Activated CD4-positive, alpha-beta memory T cell treated with anti-CD3 and anti-CD28 coated beads for 36 hours (primary cell): ENCODE measurements around the gene CTNNBIP1. TPM values are rescaled to one million over a fixed set of nuclear protein-coding genes. Genes with fewer than 3 reads are reported as not detected.
"Not testable (repeated sequence)": the region's sequence is repeated elsewhere in the genome, so short reads cannot be mapped to it uniquely, and the experiment has no call there.

Experiments used
- CTCF ChIA-PET: fragments of 350-600 bp; sonication (Branson Sonifier 250); formaldehyde crosslinking; loops from one replicate; lab custom pipeline; 2021; ENCODE audit warnings: antibody characterized with exemption, inconsistent platforms; lab: Charles Lee
- POLR2A ChIA-PET: fragments of 350-600 bp; sonication (Branson Sonifier 250); formaldehyde crosslinking; loops from one replicate; lab custom pipeline; 2021; ENCODE audit warnings: antibody characterized with exemption; lab: Charles Lee
- DNase-seq: peaks from one replicate; pipeline ENCODE4 v3.0.0-alpha.2; 2020
- H3K27ac Mint-ChIP-seq: one replicate; pipeline ENCODE4 v1.8.0; 2021; ENCODE audit warnings: mixed read lengths
- H3K27me3 Mint-ChIP-seq: one replicate; pipeline ENCODE4 v1.8.0; 2021; ENCODE audit warnings: mixed read lengths
- H3K36me3 Mint-ChIP-seq: one replicate; pipeline ENCODE4 v1.8.0; 2021; ENCODE audit warnings: mixed read lengths
- H3K4me1 Mint-ChIP-seq: one replicate; pipeline ENCODE4 v1.8.0; 2021; ENCODE audit warnings: low read depth, mixed read lengths
- H3K4me3 Mint-ChIP-seq: one replicate; pipeline ENCODE4 v1.8.0; 2021; ENCODE audit warnings: mild to moderate bottlenecking, mixed read lengths
- H3K9me3 Mint-ChIP-seq: one replicate; pipeline ENCODE4 v1.8.0; 2021; ENCODE audit warnings: mixed read lengths
- intact Hi-C: fragments of 100-400 bp; cut with micrococcal nuclease; formaldehyde crosslinking; loops from one replicate; pipeline ENCODE4 v1.15.1; 2023
- total RNA-seq, 2 experiments: library from RNA; stranded (reverse); gene quantifications; one replicate each; pipeline ENCODE4 v1.2.3, GENCODE V29; 2021

Gene CTNNBIP1
- total RNA-seq, 2 experiments from 2014 or later: 11.0 to 13.2 TPM

- Mint-ChIP-seq H3K27me3 (no peaks in the 10 kb centered on the region), H3K36me3 (no peaks in the 10 kb centered on the region), H3K4me3 (no peak overlapping the region), H3K27ac (no peak overlapping the region), H3K9me3 (no peaks in the 10 kb centered on the region), H3K4me1 (peaks cover 27% of the 10 kb centered on the region)
- no peak for DNase-seq
- ChIA-PET POLR2A (no interaction called here), CTCF (interaction anchor here (0.7 kb wide), 1 partner anchor 71 kb away, joined by 3 read pairs; no protein-coding TSS in a partner anchor)
- intact Hi-C loops: no loop called here
These were observed 98.7 kb downstream of the CTNNBIP1 start for GRCh38 chr1:9811239-9811966.

DNA sequence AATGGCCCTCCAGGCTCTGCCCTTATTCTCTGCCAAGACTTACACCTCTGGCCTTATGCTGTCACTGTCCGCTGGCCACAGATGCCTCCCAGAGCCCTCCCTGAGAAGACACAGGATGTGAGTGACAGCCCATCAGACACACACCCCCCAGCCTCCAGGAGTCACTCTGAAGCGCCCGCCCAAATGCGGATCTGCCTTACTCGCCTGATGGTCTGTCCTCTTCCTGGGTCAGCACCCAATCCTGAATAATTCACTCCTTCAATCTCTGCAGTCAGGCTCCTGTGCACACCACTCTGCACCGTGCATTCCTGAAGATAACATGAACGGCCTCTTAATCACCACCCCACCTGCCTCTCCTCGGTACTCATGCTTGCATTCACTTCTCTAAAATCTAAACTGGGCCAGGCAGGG, 101.0 kb downstream of the CTNNBIP1 start:
- no peak overlapping the region for H3K27ac Mint-ChIP-seq
- DNase-seq: no peak
- CTCF ChIA-PET: interaction anchor here (2.6 kb wide), 1 partner anchor 25 kb away, joined by 10 read pairs; no protein-coding TSS in a partner anchor

DNA sequence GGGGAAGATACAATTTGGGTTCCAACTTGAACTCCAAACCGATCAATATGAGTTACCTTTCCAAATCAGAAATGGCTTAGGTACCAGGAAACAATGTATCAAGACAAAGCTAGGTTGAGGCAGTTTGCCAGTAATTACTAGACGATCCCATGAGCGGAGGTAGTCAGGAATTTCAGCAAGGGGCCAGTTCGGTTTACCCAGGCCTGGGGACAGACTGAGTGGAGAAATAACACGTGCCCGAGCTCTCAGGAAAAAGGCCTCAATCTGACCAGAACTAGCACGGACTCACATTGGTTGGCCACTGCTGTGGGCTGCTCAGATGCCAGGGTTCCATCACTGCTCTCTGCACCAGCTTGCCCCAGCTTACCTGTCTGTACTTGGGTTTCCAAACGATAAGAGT, 101.6 kb downstream of the CTNNBIP1 start:
- no peak overlapping the region for H3K27ac Mint-ChIP-seq
- no peaks in the 10 kb centered on the region for H3K9me3 Mint-ChIP-seq
- H3K4me1 Mint-ChIP-seq: peaks cover 30% of the 10 kb centered on the region
- no peaks in the 10 kb centered on the region for H3K27me3 Mint-ChIP-seq
- H3K4me3 Mint-ChIP-seq: no peak overlapping the region
- H3K36me3 Mint-ChIP-seq: no peaks in the 10 kb centered on the region
- ChIA-PET CTCF (interaction anchor here (0.6 to 2.6 kb wide), 2 partner anchors 12 to 24 kb away, joined by 3 to 10 read pairs; no protein-coding TSS in a partner anchor), POLR2A (no interaction called here)
- DNase-seq: no peak
- intact Hi-C loops: no loop called here

More for the DNA sequence above, 101.0 kb downstream of the CTNNBIP1 start:
- H3K4me1 Mint-ChIP-seq: peaks cover 30% of the 10 kb centered on the region
- no peaks in the 10 kb centered on the region for H3K27me3 Mint-ChIP-seq
- H3K36me3 Mint-ChIP-seq: no peaks in the 10 kb centered on the region
- POLR2A ChIA-PET: no interaction called here
- no peak overlapping the region for H3K4me3 Mint-ChIP-seq
- intact Hi-C loops: no loop called here
- no peaks in the 10 kb centered on the region for H3K9me3 Mint-ChIP-seq

DNA sequence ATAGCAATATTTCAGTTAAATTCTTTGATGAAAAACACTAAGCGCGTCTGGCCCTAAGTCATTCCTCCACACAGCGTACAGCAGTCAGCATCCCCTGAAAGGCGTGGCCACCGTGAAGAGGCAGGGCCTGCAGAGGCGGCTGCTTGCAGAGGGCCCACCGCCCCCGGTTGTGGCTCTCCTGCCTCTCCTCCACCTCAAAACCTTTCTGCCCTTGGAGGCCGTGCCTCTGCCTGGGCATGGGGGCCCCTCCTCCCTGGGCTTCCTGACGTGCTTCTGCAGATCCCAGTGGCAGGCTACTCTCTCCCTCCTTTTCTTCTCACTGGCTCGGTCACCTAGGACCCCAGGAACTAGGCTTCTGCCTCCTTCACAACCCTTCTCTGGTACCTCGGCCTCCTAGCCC, 102.5 kb downstream of the CTNNBIP1 start:
- Mint-ChIP-seq H3K27ac (no peak overlapping the region), H3K4me1 (peaks cover 35% of the 10 kb centered on the region), H3K36me3 (no peaks in the 10 kb centered on the region), H3K4me3 (no peak overlapping the region), H3K9me3 (no peaks in the 10 kb centered on the region), H3K27me3 (no peaks in the 10 kb centered on the region)
- ChIA-PET POLR2A (no interaction called here), CTCF (interaction anchor here (2.6 kb wide), 1 partner anchor 23 kb away, joined by 10 read pairs; no protein-coding TSS in a partner anchor)
- intact Hi-C loops: no loop called here
- no peak for DNase-seq

DNA sequence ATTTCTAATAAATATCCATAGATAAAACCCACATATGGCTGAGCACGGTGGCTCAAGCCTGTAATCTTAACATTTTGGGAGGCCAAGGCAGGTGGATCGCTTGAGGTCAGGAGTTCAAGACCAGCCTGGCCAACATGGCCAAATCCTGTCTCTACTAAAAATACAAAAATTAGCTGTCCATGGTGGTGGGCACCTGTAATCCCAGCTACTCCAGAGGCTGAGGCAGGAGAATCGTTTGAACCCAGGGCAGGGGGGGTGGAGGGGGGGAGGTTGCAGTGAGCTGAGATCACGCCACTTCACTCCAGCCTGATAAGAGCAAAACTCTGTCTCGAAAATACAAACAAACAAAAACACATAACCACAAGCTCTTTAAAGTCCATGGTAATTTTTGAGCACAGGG, 104.1 kb downstream of the CTNNBIP1 start:
- H3K27me3 Mint-ChIP-seq, POLR2A ChIA-PET, H3K36me3 Mint-ChIP-seq, H3K4me3 Mint-ChIP-seq, H3K9me3 Mint-ChIP-seq, H3K27ac Mint-ChIP-seq, DNase-seq, intact Hi-C loops, CTCF ChIA-PET: not testable (repeated sequence)
- peaks cover 45% of the 10 kb centered on the region for H3K4me1 Mint-ChIP-seq

- peaks cover 44% of the 10 kb centered on the region for H3K4me1 Mint-ChIP-seq
- ChIA-PET POLR2A (no interaction called here), CTCF (interaction anchor here (1.1 to 6.9 kb wide), 2 partner anchors 17 to 19 kb away, joined by 3 to 47 read pairs; no protein-coding TSS in a partner anchor)
- intact Hi-C loops: no loop called here
- H3K9me3 Mint-ChIP-seq: no peaks in the 10 kb centered on the region
- DNase-seq: no peak
- H3K27ac Mint-ChIP-seq: no peak overlapping the region
- H3K4me3 Mint-ChIP-seq: no peak overlapping the region
- no peaks in the 10 kb centered on the region for H3K36me3 Mint-ChIP-seq
- no peaks in the 10 kb centered on the region for H3K27me3 Mint-ChIP-seq
These were observed 105.0 kb downstream of the CTNNBIP1 start for GRCh38 chr1:9805006-9805508.

DNA sequence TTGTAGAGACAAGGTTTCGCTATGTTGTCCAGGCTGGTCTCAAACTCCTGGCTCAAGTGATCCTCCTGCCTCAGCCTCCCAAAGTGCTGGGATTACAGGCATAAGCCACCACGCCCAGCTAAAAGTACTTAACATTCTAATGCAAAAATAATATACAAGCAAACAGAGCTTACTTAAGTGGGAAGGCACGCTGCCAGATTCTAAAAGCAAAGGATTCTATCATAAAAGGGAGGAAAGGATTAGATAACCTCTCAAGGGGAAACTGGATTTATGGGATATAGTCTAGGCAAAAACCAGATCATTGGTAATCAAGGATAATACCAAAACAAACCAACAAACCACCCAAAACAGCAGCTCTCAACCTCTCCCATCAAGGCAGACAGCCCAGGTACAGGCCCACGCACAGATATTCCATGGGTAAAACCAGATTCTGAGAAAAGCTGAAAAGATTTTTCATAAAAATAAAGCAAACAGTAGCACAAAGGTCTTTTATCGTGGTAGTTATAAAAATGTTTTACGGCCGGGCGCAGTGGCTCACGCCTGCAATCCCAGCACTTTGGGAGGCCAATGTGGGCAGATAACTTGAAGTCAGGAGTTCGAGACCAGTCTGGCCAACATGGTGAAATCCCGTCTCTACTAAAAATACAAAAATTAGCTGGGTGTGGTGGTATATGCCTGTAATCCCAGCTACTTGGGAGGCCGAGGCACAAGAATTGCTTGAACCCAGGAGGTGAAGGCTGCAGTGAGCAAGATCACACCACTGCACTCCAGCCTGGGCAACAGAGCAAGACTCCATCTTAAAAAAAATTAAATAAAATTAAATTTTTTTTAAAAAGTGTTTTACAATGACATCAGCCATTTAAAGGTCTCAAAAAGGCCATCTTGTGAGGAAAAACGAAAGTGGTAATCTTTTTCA, 106.8 kb downstream of the CTNNBIP1 start:
- intact Hi-C loops, POLR2A ChIA-PET, DNase-seq, H3K9me3 Mint-ChIP-seq, H3K27me3 Mint-ChIP-seq, H3K27ac Mint-ChIP-seq, H3K36me3 Mint-ChIP-seq, H3K4me3 Mint-ChIP-seq: not testable (repeated sequence)
- peaks cover 47% of the 10 kb centered on the region for H3K4me1 Mint-ChIP-seq
- CTCF ChIA-PET: interaction anchor here (6.9 kb wide), 1 partner anchor 17 kb away, joined by 47 read pairs; no protein-coding TSS in a partner anchor

- H3K4me3 Mint-ChIP-seq: no peak overlapping the region
- no peaks in the 10 kb centered on the region for H3K36me3 Mint-ChIP-seq
- no peak overlapping the region for H3K27ac Mint-ChIP-seq
- H3K4me1 Mint-ChIP-seq: peaks cover 48% of the 10 kb centered on the region
- POLR2A ChIA-PET: no interaction called here
- no peaks in the 10 kb centered on the region for H3K27me3 Mint-ChIP-seq
- no peak for DNase-seq
- H3K9me3 Mint-ChIP-seq: no peaks in the 10 kb centered on the region
- intact Hi-C loops: loop anchor here (2.0 kb wide), 2 partner anchors 23 to 73 kb away; no protein-coding TSS in a partner anchor
- CTCF ChIA-PET: interaction anchor here (6.9 kb wide), 1 partner anchor 16 kb away, joined by 47 read pairs; no protein-coding TSS in a partner anchor
These were observed 108.2 kb downstream of the CTNNBIP1 start for GRCh38 chr1:9801909-9802308.

Other genes starting within 250 kb of the CTNNBIP1 start
- 10 to 100 TPM; 33.6 to 34.1 TPM for gene CLSTN1, start 86.3 kb downstream of the CTNNBIP1 start, total RNA-seq
- gene LZIC, start 33.1 kb upstream of the CTNNBIP1 start, total RNA-seq: 10 to 100 TPM; 22.0 to 22.8 TPM
- gene NMNAT1, start 33.2 kb upstream of the CTNNBIP1 start, total RNA-seq: 1 to 10 TPM; 7.8 to 9.9 TPM
- not detected for gene RBP7, start 87.0 kb upstream of the CTNNBIP1 start, total RNA-seq
- gene UBE4B, start 122.7 kb upstream of the CTNNBIP1 start, total RNA-seq: 10 to 100 TPM; 24.3 to 25.3 TPM